GM12878 (cell line): ENCODE data around the gene USP11. TPM values are rescaled to one million over a fixed set of nuclear protein-coding genes. Genes with fewer than 3 reads are reported as not detected.

Source experiments
- ATF7 ChIP-seq: fragments of 450-650 bp; IDR thresholded peaks from 2 replicates; pipeline ENCODE4 v1.6.1; 2016; ENCODE audit warnings: low read depth, mild to moderate bottlenecking
- BRCA1 ChIP-seq: IDR thresholded peaks from 2 replicates; pipeline ENCODE4 v1.6.1; 2011; ENCODE audit warnings: low read depth, low read length, improper control_type of control experiment
- HDAC2 ChIP-seq: fragments of 200-600 bp; sonication (generic); IDR thresholded peaks from 2 replicates; pipeline ENCODE4 v1.6.1; 2017
- IKZF1 ChIP-seq: fragments of 450-650 bp; conservative IDR thresholded peaks from 2 replicates; pipeline ENCODE4 v1.6.1; 2017; ENCODE audit warnings: antibody characterized with exemption, mild to moderate bottlenecking
- IRF4 ChIP-seq: IDR thresholded peaks from 2 replicates; pipeline ENCODE4 v1.6.1; 2011; ENCODE audit warnings: low read depth, low read length
- MLLT1 ChIP-seq: fragments of 450-650 bp; IDR thresholded peaks from 2 replicates; pipeline ENCODE4 v1.6.1; 2016; ENCODE audit warnings: mild to moderate bottlenecking
- NBN ChIP-seq: fragments of 450-650 bp; IDR thresholded peaks from 2 replicates; pipeline ENCODE4 v1.6.1; 2016
- POU2F2 ChIP-seq: IDR thresholded peaks from 3 replicates; pipeline ENCODE4 v1.6.1; 2011; ENCODE audit warnings: low read depth, mild to moderate bottlenecking, low read length, borderline replicate concordance
- SIN3A ChIP-seq: IDR thresholded peaks from 2 replicates; pipeline ENCODE4 v1.6.1; 2012; ENCODE audit warnings: low read depth, low read length, improper control_type of control experiment
- SMARCA5 ChIP-seq: fragments of 450-650 bp; IDR thresholded peaks from 2 replicates; pipeline ENCODE4 v1.6.1; 2017; ENCODE audit warnings: mild to moderate bottlenecking
- TBL1XR1 ChIP-seq: IDR thresholded peaks from 2 replicates; pipeline ENCODE4 v1.6.1; 2012; ENCODE audit warnings: low read depth, low read length, improper control_type of control experiment
- TCF12 ChIP-seq: IDR thresholded peaks from 2 replicates; pipeline ENCODE4 v1.6.1; 2011; ENCODE audit warnings: low read depth, mild to moderate bottlenecking, low read length
- WRNIP1 ChIP-seq: IDR thresholded peaks from 2 replicates; pipeline ENCODE4 v1.6.1; 2011; ENCODE audit warnings: low read depth, low read length, improper control_type of control experiment, borderline replicate concordance
- YBX1 ChIP-seq: fragments of 450-650 bp; IDR thresholded peaks from 2 replicates; pipeline ENCODE4 v1.6.1; 2016; ENCODE audit warnings: antibody characterized with exemption
- YY1 ChIP-seq: IDR thresholded peaks from 2 replicates; pipeline ENCODE4 v1.6.1; 2011; ENCODE audit warnings: low read depth, mild to moderate bottlenecking, low read length
- ZSCAN29 ChIP-seq: fragments of 450-650 bp; IDR thresholded peaks from 2 replicates; pipeline ENCODE4 v1.6.1; 2017; ENCODE audit warnings: mild to moderate bottlenecking, moderate library complexity
- polyA plus RNA-seq, 11 experiments: library from polyadenylated mRNA; depleted of rRNA in 4 of 11; unstranded in 6 of 11; stranded (reverse) in 5 of 11; fragments of >200 nt; fragmentation: Nextera tagmentation in 4 of 11; fragmentation: Illumina TruSeq in 1 of 11; extraction: Ambion mirVana in 4 of 11; extraction: Trizol in 1 of 11; gene quantifications; 1 replicate in 1 of 11; 2 replicates in 10 of 11; pipeline versions ENCODE4 v1.2.1 to v1.2.3, GENCODE V29; 2011 to 2016; ENCODE audit warnings: inconsistent platforms in 2 of 11, missing spikeins in 2 of 11, low read depth in 1 of 11
- total RNA-seq, 4 experiments: library from RNA; depleted of rRNA in 3 of 4; stranded (reverse); fragments of >200 nt in 3 of 4; fragmentation: Illumina TruSeq in 1 of 4; extraction: Trizol in 1 of 4; gene quantifications; 2 replicates each; pipeline versions ENCODE4 v1.2.1 to v1.2.3, GENCODE V29; 2013 to 2021
- TF ChIP-seq, protein P1 (sequence below), 3 experiments: IDR thresholded peaks in 2 of 3; conservative IDR thresholded peaks in 1 of 3; 2 replicates each; pipeline ENCODE4 v1.5.1; 2011; ENCODE audit warnings: low read depth in 3 of 3, low read length in 3 of 3, mild to moderate bottlenecking in 3 of 3, control low read depth in 2 of 3, moderate library complexity in 2 of 3, inconsistent platforms in 1 of 3, mixed read lengths in 1 of 3; ENCODE audit not compliant: control insufficient read depth in 2 of 3, insufficient read depth in 1 of 3; ENCODE audit errors: extremely low read depth in 1 of 3
- TF ChIP-seq, protein P2 (sequence below): fragments of 150-350 bp; IDR thresholded peaks from 2 replicates; pipeline ENCODE4 v1.6.1; 2014; ENCODE audit warnings: mild to moderate bottlenecking, low read depth, low read length
- TF ChIP-seq, protein P3 (sequence below): fragments of 450-650 bp; formaldehyde crosslinking; IDR thresholded peaks from 2 replicates; pipeline ENCODE4 v1.4.0; 2020; ENCODE audit warnings: mild to moderate bottlenecking, moderate library complexity

Gene USP11
- total and polyA plus RNA-seq, 10 of the 15 experiments (the other 5 are each of a cell fraction or from before 2014, with no cell fraction given): 3.3 to 44.0 (median 20.9) TPM

DNA sequence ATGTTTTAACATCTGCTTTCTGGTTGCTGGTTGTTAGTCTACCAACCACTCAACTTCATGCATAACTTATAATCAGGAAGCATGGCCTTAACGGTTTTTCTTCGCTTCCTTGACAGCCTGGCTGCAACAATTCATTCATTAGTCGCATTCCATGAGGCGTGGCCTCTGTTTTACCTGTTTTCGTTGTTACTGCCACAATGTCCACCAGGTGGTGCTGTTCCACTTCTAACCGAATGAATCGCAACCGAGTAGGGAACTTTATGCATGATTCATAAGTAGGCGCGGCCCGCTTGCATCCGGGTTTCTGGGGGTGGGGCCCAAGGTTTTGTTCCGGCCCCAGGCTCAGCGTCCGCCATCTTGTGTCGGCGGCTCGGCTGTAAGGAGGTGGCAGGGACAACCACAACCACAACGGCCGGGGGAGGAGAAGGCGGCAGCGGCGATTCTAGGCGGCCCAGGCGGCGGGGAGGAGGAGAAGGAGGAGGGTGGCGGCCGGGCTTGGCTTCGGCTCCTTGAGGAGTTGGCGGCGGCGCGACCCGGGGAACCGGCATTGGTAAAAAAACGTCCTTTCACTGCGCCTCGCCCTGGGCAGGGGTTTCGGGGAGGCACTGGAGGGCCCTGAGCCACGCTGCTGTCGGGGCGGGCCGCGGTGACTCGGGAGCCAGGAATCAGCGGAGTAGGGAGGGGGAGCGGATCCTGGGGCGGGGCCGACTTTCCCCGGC is 39.2 kb upstream of the USP11 start, which contains the start of gene UBA1 (continued):
- TF ChIP-seq, protein P1, sequence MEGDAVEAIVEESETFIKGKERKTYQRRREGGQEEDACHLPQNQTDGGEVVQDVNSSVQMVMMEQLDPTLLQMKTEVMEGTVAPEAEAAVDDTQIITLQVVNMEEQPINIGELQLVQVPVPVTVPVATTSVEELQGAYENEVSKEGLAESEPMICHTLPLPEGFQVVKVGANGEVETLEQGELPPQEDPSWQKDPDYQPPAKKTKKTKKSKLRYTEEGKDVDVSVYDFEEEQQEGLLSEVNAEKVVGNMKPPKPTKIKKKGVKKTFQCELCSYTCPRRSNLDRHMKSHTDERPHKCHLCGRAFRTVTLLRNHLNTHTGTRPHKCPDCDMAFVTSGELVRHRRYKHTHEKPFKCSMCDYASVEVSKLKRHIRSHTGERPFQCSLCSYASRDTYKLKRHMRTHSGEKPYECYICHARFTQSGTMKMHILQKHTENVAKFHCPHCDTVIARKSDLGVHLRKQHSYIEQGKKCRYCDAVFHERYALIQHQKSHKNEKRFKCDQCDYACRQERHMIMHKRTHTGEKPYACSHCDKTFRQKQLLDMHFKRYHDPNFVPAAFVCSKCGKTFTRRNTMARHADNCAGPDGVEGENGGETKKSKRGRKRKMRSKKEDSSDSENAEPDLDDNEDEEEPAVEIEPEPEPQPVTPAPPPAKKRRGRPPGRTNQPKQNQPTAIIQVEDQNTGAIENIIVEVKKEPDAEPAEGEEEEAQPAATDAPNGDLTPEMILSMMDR (IDR thresholded peaks at IDR 0.05 in 2 of 3, conservative IDR thresholded peaks at IDR 0.05 in 1 of 3; ENCODE audit: control insufficient read depth in 2 of 3, extremely low read depth in 1 of 3, insufficient read depth in 1 of 3, low read depth in 3 of 3, low read length in 3 of 3): peak; percentile 68 to 90 (median 79); a peak in 5 of 6 replicates
- TF ChIP-seq TCF12: peak; percentile 19; the same call in 1 of the 2 replicates
- TF ChIP-seq IKZF1: peak; percentile 53
- TF ChIP-seq TBL1XR1: 0 out of 2 replicates have a peak, but pooled peaks have one; percentile 19
- peak; percentile 76 for TF ChIP-seq MLLT1
- TF ChIP-seq BRCA1: no peak
- TF ChIP-seq SIN3A: no peak; the same call in 1 of the 2 replicates
- TF ChIP-seq, protein P2, sequence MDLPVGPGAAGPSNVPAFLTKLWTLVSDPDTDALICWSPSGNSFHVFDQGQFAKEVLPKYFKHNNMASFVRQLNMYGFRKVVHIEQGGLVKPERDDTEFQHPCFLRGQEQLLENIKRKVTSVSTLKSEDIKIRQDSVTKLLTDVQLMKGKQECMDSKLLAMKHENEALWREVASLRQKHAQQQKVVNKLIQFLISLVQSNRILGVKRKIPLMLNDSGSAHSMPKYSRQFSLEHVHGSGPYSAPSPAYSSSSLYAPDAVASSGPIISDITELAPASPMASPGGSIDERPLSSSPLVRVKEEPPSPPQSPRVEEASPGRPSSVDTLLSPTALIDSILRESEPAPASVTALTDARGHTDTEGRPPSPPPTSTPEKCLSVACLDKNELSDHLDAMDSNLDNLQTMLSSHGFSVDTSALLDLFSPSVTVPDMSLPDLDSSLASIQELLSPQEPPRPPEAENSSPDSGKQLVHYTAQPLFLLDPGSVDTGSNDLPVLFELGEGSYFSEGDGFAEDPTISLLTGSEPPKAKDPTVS: no peak
- TF ChIP-seq HDAC2: no peak
- no peak for TF ChIP-seq WRNIP1
- TF ChIP-seq YY1: peak; percentile 97
- peak; percentile 45; the same call in 1 of the 2 replicates for TF ChIP-seq IRF4
- TF ChIP-seq SMARCA5: 0 out of 2 replicates have a peak, but pooled peaks have one; percentile 28
- TF ChIP-seq NBN: peak; percentile 61; the same call in 1 of the 2 replicates
- TF ChIP-seq YBX1: no peak
- TF ChIP-seq ATF7: peak; percentile 69; the same call in 1 of the 2 replicates
- TF ChIP-seq, protein P3, sequence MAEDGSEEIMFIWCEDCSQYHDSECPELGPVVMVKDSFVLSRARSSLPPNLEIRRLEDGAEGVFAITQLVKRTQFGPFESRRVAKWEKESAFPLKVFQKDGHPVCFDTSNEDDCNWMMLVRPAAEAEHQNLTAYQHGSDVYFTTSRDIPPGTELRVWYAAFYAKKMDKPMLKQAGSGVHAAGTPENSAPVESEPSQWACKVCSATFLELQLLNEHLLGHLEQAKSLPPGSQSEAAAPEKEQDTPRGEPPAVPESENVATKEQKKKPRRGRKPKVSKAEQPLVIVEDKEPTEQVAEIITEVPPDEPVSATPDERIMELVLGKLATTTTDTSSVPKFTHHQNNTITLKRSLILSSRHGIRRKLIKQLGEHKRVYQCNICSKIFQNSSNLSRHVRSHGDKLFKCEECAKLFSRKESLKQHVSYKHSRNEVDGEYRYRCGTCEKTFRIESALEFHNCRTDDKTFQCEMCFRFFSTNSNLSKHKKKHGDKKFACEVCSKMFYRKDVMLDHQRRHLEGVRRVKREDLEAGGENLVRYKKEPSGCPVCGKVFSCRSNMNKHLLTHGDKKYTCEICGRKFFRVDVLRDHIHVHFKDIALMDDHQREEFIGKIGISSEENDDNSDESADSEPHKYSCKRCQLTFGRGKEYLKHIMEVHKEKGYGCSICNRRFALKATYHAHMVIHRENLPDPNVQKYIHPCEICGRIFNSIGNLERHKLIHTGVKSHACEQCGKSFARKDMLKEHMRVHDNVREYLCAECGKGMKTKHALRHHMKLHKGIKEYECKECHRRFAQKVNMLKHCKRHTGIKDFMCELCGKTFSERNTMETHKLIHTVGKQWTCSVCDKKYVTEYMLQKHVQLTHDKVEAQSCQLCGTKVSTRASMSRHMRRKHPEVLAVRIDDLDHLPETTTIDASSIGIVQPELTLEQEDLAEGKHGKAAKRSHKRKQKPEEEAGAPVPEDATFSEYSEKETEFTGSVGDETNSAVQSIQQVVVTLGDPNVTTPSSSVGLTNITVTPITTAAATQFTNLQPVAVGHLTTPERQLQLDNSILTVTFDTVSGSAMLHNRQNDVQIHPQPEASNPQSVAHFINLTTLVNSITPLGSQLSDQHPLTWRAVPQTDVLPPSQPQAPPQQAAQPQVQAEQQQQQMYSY (CRISPR knock-in tag): no peak
- no peak for TF ChIP-seq ZSCAN29
- TF ChIP-seq POU2F2: peak; percentile 94
